ENCODE data around the gene KRT16.

DNA sequence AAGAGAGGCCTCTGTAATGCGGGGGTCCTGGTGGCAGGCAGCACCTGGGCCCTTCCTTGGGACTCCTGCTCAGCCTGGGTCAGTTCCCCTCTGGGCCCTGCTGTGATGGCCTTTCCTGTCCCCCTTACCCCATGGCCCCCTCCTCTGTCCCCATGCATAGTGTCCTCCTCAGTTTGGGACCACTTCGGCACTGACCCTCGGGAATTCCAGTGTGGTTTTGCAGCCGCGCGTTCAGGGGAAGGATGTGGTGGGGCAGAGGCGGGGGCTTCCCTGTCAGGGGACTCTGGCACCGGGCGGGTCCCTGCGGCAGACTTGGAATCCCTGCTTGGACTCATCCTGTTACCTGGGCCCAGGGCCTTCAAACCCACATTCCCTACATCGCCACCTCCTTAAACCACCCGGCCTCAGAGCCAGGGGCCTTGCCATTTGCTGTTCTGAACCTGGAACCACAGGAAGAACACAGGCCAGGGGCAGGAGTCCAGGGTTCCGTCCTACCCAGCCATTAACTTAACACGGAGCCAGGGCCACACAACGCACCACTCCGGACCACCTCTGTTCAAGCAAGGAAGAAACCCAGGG, 44.7 kb upstream of the KRT16 start:
- TF ChIP-seq, protein P1, sequence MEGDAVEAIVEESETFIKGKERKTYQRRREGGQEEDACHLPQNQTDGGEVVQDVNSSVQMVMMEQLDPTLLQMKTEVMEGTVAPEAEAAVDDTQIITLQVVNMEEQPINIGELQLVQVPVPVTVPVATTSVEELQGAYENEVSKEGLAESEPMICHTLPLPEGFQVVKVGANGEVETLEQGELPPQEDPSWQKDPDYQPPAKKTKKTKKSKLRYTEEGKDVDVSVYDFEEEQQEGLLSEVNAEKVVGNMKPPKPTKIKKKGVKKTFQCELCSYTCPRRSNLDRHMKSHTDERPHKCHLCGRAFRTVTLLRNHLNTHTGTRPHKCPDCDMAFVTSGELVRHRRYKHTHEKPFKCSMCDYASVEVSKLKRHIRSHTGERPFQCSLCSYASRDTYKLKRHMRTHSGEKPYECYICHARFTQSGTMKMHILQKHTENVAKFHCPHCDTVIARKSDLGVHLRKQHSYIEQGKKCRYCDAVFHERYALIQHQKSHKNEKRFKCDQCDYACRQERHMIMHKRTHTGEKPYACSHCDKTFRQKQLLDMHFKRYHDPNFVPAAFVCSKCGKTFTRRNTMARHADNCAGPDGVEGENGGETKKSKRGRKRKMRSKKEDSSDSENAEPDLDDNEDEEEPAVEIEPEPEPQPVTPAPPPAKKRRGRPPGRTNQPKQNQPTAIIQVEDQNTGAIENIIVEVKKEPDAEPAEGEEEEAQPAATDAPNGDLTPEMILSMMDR (optimal IDR thresholded peaks at IDR 0.05 in 1 of 3, IDR thresholded peaks at IDR 0.05 in 1 of 3, conservative IDR thresholded peaks at IDR 0.05 in 1 of 3; ENCODE audit: extremely low read depth in 1 of 3, insufficient read depth in 2 of 3, low read length in 3 of 3): no peak
- TF ChIP-seq EZH2 (IDR thresholded peaks at IDR 0.05; ENCODE audit: low read length): no peak
